Erythroblast (primary cell): ENCODE results near the gene SPIN4.

Experiments used
- GATA1 ChIP-seq: IDR thresholded peaks from 2 replicates; pipeline ENCODE4 v1.6.1; 2011; ENCODE audit warnings: low read depth, mild to moderate bottlenecking, control low read depth, low read length, moderate library complexity
- POLR2A ChIP-seq: IDR thresholded peaks from 2 replicates; pipeline ENCODE4 v1.6.1; 2011; ENCODE audit warnings: mild to moderate bottlenecking, low read length

GRCh38 chrX:63387411-63387810 lies 36.3 kb upstream of the SPIN4 start:
- TF ChIP-seq POLR2A (no peak), GATA1 (no peak)
